IMR-90 (cell line): ENCODE measurements around the gene FTO. TPM values are rescaled to one million over a fixed set of nuclear protein-coding genes. Genes with fewer than 3 reads are reported as not detected.

ENCODE experiments used
- ATAC-seq: fragments of 200-7000 bp; cut with Tn5 transposase; 2 replicates; pipeline ENCODE4 v1.9.1; 2020; ENCODE audit warnings: low read depth, mild to moderate bottlenecking, moderate library complexity
- BruUV-seq: library from RNA; stranded (reverse); fragments of 400-500 nt; replicated peaks from 2 replicates; lab custom pipeline; 2021; lab: Mats Ljungman, UMichigan
- CTCF ChIA-PET: fragments of 300-600 bp; formaldehyde crosslinking; extraction: SDS; loops from one replicate; lab custom pipeline; 2021; ENCODE audit warnings: antibody characterized with exemption; lab: Yijun Ruan, JAX
- POLR2A ChIA-PET: fragments of 300-600 bp; sonication (Branson Sonifier 250); formaldehyde crosslinking; loops from one replicate; lab custom pipeline; 2022; ENCODE audit warnings: antibody characterized with exemption; ENCODE audit not compliant: unreplicated experiment; lab: Charles Lee
- DNase-seq: peaks from one replicate; pipeline ENCODE4 v3.0.0; 2013
- H2AFZ ChIP-seq: replicated peaks from 2 replicates; pipeline ENCODE3; 2013; ENCODE audit warnings: low read length, mild to moderate bottlenecking; ENCODE audit not compliant: poor library complexity
- H2AK5ac ChIP-seq: 2 replicates; pipeline ENCODE4 v1.6.1; 2013; ENCODE audit warnings: low read depth, low read length, inconsistent platforms
- H2AK9ac ChIP-seq: replicated peaks from 2 replicates; pipeline ENCODE3; 2013; ENCODE audit warnings: mild to moderate bottlenecking, low read depth, low read length, moderate library complexity; ENCODE audit not compliant: poor library complexity
- H2BK120ac ChIP-seq: 2 replicates; pipeline ENCODE4 v1.6.1; 2013; ENCODE audit warnings: low read depth, low read length, inconsistent platforms
- H2BK15ac ChIP-seq: 3 replicates; pipeline ENCODE4 v1.6.1; 2013; ENCODE audit warnings: low read depth, low read length, inconsistent platforms
- H2BK20ac ChIP-seq: 2 replicates; pipeline ENCODE4 v1.6.1; 2013; ENCODE audit warnings: low read depth, mild to moderate bottlenecking, inconsistent platforms, low read length, moderate library complexity
- H2BK5ac ChIP-seq: 2 replicates; pipeline ENCODE4 v1.6.1; 2013; ENCODE audit warnings: mild to moderate bottlenecking, low read depth, low read length, inconsistent platforms; ENCODE audit not compliant: poor library complexity, severe bottlenecking
- H3K14ac ChIP-seq: replicated peaks from 2 replicates; pipeline ENCODE4 v1.6.1; 2013; ENCODE audit warnings: low read depth, low read length, inconsistent platforms
- H3K18ac ChIP-seq: 2 replicates; pipeline ENCODE4 v1.6.1; 2013; ENCODE audit warnings: low read depth, low read length, control low read depth
- H3K23ac ChIP-seq: 2 replicates; pipeline ENCODE4 v1.6.1; 2013; ENCODE audit warnings: low read depth, low read length, inconsistent platforms
- H3K27ac ChIP-seq: 2 replicates; pipeline ENCODE4 v1.5.1; 2013; ENCODE audit warnings: mild to moderate bottlenecking, control low read depth, low read length; ENCODE audit not compliant: insufficient read depth
- H3K27me3 ChIP-seq: 2 replicates; pipeline ENCODE4 v1.6.1; 2013; ENCODE audit warnings: low read length; ENCODE audit not compliant: control insufficient read depth, insufficient read depth
- H3K36me3 ChIP-seq: 2 replicates; pipeline ENCODE4 v1.6.1; 2013; ENCODE audit warnings: low read length, mixed read lengths; ENCODE audit not compliant: control insufficient read depth, insufficient read depth
- H3K4ac ChIP-seq: 2 replicates; pipeline ENCODE4 v1.6.1; 2013; ENCODE audit warnings: low read depth, low read length, inconsistent platforms
- H3K4me1 ChIP-seq: 2 replicates; pipeline ENCODE4 v1.6.1; 2013; ENCODE audit warnings: low read length, mixed read lengths; ENCODE audit not compliant: control insufficient read depth, insufficient read depth
- H3K4me2 ChIP-seq: 2 replicates; pipeline ENCODE4 v1.6.1; 2013; ENCODE audit warnings: low read depth, mild to moderate bottlenecking, control low read depth, low read length, moderate library complexity
- H3K4me3 ChIP-seq: 2 replicates; pipeline ENCODE4 v1.5.1; 2013; ENCODE audit warnings: low read depth, mild to moderate bottlenecking, control low read depth, low read length, moderate library complexity; ENCODE audit not compliant: insufficient read depth
- H3K56ac ChIP-seq: 2 replicates; pipeline ENCODE4 v1.6.1; 2013; ENCODE audit warnings: low read length, inconsistent platforms; ENCODE audit not compliant: insufficient read depth; ENCODE audit errors: extremely low read depth
- H3K79me1 ChIP-seq, 2 experiments: 2 replicates each; pipeline ENCODE4 v1.6.1; 2013; ENCODE audit warnings: low read length in 2 of 2, inconsistent platforms in 1 of 2, low read depth in 1 of 2
- H3K9ac ChIP-seq: 2 replicates; pipeline ENCODE4 v1.6.1; 2013; ENCODE audit warnings: low read depth, low read length, control low read depth
- H3K9me1 ChIP-seq: 2 replicates; pipeline ENCODE4 v1.6.1; 2013; ENCODE audit warnings: low read length, inconsistent platforms; ENCODE audit not compliant: insufficient read depth
- H3K9me3 ChIP-seq: 2 replicates; pipeline ENCODE4 v1.6.1; 2013; ENCODE audit warnings: low read length; ENCODE audit not compliant: control insufficient read depth, insufficient read depth
- H4K20me1 ChIP-seq: 2 replicates; pipeline ENCODE4 v1.6.1; 2013; ENCODE audit warnings: low read length, inconsistent platforms; ENCODE audit not compliant: insufficient read depth
- H4K5ac ChIP-seq: 2 replicates; pipeline ENCODE4 v1.6.1; 2013; ENCODE audit warnings: mild to moderate bottlenecking, low read depth, low read length, control low read depth
- H4K8ac ChIP-seq, 2 experiments: 2 replicates each; pipeline ENCODE4 v1.6.1; 2013; ENCODE audit warnings: low read depth in 2 of 2, low read length in 2 of 2, control low read depth in 1 of 2, inconsistent platforms in 1 of 2
- H4K91ac ChIP-seq: 2 replicates; pipeline ENCODE4 v1.6.1; 2013; ENCODE audit warnings: low read depth, low read length, inconsistent platforms; ENCODE audit not compliant: insufficient read depth
- BHLHE40 ChIP-seq: fragments of 150-350 bp; IDR thresholded peaks from 2 replicates; pipeline ENCODE4 v1.6.1; 2016; ENCODE audit warnings: mild to moderate bottlenecking, low read depth, low read length
- CEBPB ChIP-seq: IDR thresholded peaks from 2 replicates; pipeline ENCODE4 v1.6.1; 2012; ENCODE audit warnings: low read depth, low read length, improper control_type of control experiment
- CHD1 ChIP-seq: IDR thresholded peaks from 2 replicates; pipeline ENCODE4 v1.6.1; 2012; ENCODE audit warnings: low read depth, low read length, improper control_type of control experiment
- FOS ChIP-seq: fragments of 150-350 bp; IDR thresholded peaks from 2 replicates; pipeline ENCODE4 v1.6.1; 2016; ENCODE audit warnings: low read depth, low read length
- MAFK ChIP-seq: IDR thresholded peaks from 2 replicates; pipeline ENCODE4 v1.6.1; 2012; ENCODE audit warnings: low read depth, low read length, improper control_type of control experiment
- MAZ ChIP-seq: IDR thresholded peaks from 2 replicates; pipeline ENCODE4 v1.6.1; 2012; ENCODE audit warnings: low read depth, mild to moderate bottlenecking, low read length, improper control_type of control experiment, moderate library complexity, borderline replicate concordance
- NFE2L2 ChIP-seq: fragments of 150-350 bp; IDR thresholded peaks from 2 replicates; pipeline ENCODE4 v1.6.1; 2016; ENCODE audit warnings: low read depth, mild to moderate bottlenecking, low read length
- POLR2A ChIP-seq: IDR thresholded peaks from 2 replicates; pipeline ENCODE4 v1.6.1; 2012; ENCODE audit warnings: mild to moderate bottlenecking, low read depth, low read length
- RAD21 ChIP-seq: IDR thresholded peaks from 2 replicates; pipeline ENCODE4 v1.6.1; 2012; ENCODE audit warnings: low read length, improper control_type of control experiment
- RCOR1 ChIP-seq: IDR thresholded peaks from 2 replicates; pipeline ENCODE4 v1.6.1; 2012; ENCODE audit warnings: mild to moderate bottlenecking, low read length, improper control_type of control experiment; ENCODE audit not compliant: insufficient replicate concordance
- SMC3 ChIP-seq: fragments of 150-350 bp; IDR thresholded peaks from 2 replicates; pipeline ENCODE4 v1.6.1; 2016; ENCODE audit warnings: low read depth, mild to moderate bottlenecking, antibody characterized with exemption, low read length, moderate library complexity
- WGBS, 2 experiments: methylation state at CpG; one replicate each; pipeline versions ENCODE4 v1.1.5 to v1.1.7; 2013; ENCODE audit warnings: missing lambda C conversion rate in 2 of 2; ENCODE audit not compliant: insufficient read length in 1 of 2; ENCODE audit errors: extremely low coverage in 2 of 2; 5-methylcytosine and 5-hydroxymethylcytosine counted together
- dilution Hi-C: fragments of 300-500 bp; cut with HindIII; formaldehyde crosslinking; loops from one replicate; pipeline ENCODE4 v1.14.3; 2018; ENCODE audit warnings: low sequenced_read_pairs; ENCODE audit not compliant: unreplicated experiment
- in situ Hi-C: fragments of 300-500 bp; cut with MboI; formaldehyde crosslinking; loops from 3 replicates; pipeline ENCODE4 v1.14.3; 2019; ENCODE audit warnings: low sequenced_read_pairs, inconsistent platforms, mixed read lengths
- intact Hi-C: fragments of 100-400 bp; cut with micrococcal nuclease; formaldehyde crosslinking; loops from 2 replicates; pipeline ENCODE4 v1.10.0; 2022
- polyA plus RNA-seq, 3 experiments: library from polyadenylated mRNA; depleted of rRNA; stranded (reverse); fragments of >200 nt; gene quantifications; 2 replicates each; pipeline ENCODE4 v1.2.3, GENCODE V29; 2012; ENCODE audit warnings: low replicate concordance in 1 of 3
- total RNA-seq: library from RNA; depleted of rRNA; stranded (reverse); fragments of >200 nt; gene quantifications from 2 replicates; pipeline ENCODE4 v1.2.3, GENCODE V29; 2012
- TF ChIP-seq, protein P1 (sequence below): conservative IDR thresholded peaks from 2 replicates; pipeline ENCODE4 v1.5.1; 2012; ENCODE audit warnings: mild to moderate bottlenecking, low read depth, low read length, improper control_type of control experiment
- TF ChIP-seq, protein P2 (sequence below): fragments of 150-350 bp; IDR thresholded peaks from 2 replicates; pipeline ENCODE4 v1.6.1; 2016; ENCODE audit warnings: low read depth, mild to moderate bottlenecking, low read length, moderate library complexity, borderline replicate concordance
- TF ChIP-seq, protein P3 (sequence below): fragments of 150-350 bp; IDR thresholded peaks from 2 replicates; pipeline ENCODE4 v1.6.1; 2017; ENCODE audit warnings: mild to moderate bottlenecking, antibody characterized with exemption, low read length, low read depth

Gene FTO
- total and polyA plus RNA-seq, 2 of the 4 experiments (the other 2 are of a cell fraction): 70.3 to 132 TPM

DNA sequence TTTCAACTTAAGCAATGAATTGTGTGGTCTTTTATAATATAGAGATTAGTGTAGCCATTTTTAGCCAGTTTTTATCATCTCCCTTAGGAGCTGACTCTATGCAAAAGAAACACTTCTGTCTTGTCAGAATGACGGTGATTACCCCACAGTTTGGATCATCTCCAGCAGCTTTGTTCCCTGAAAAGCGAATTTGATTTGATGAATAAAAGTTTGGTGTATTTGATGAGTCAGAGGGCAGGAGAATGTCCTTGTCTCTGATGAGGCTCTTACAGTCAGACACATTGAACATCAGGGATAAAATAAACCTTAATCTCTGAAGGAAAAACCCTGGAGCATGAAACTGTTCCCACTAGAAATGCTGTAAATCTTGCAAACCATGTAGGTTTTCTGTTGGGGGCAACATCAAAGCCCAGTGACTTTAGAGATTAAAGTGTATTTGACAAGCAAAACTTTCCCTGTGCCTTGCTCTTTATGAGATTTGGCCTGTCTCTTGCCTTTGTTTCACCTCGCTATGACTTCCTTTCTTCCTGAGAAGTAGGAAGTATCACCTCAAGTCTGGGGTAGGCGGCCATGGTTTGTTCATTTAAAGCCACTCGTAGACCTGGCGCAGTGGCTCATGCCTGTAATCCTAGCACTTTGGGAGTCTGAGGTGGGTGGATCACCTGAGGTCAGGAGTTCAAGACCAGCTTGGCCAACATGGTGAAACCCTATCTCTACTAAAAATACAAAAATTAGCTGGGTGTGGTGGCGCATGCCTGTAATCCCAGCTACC is 209.3 kb downstream of the FTO start:
- H4K5ac ChIP-seq: no peak overlapping the region
- no peak overlapping the region for H3K4ac ChIP-seq
- no peak overlapping the region for H2BK15ac ChIP-seq
- H2AFZ ChIP-seq: no peak overlapping the region
- no peak overlapping the region for H3K56ac ChIP-seq
- H2AK5ac ChIP-seq: 0 out of 2 replicates have a peak overlapping the region, but pooled peaks have one; percentile 10
- H4K20me1 ChIP-seq: peaks cover 3% of the 10 kb centered on the region; the same call in 1 of the 2 replicates
- no peak overlapping the region for H4K8ac ChIP-seq
- POLR2A ChIA-PET: no interaction called here
- TF ChIP-seq FOS (peak; percentile 47; the same call in 1 of the 2 replicates), MAFK (no peak), RAD21 (no peak), NFE2L2 (peak; percentile 49), RCOR1 (no peak), POLR2A (no peak), MAZ (no peak), CHD1 (no peak), SMC3 (no peak), CEBPB (peak; percentile 85), BHLHE40 (no peak)
- TF ChIP-seq, protein P1, sequence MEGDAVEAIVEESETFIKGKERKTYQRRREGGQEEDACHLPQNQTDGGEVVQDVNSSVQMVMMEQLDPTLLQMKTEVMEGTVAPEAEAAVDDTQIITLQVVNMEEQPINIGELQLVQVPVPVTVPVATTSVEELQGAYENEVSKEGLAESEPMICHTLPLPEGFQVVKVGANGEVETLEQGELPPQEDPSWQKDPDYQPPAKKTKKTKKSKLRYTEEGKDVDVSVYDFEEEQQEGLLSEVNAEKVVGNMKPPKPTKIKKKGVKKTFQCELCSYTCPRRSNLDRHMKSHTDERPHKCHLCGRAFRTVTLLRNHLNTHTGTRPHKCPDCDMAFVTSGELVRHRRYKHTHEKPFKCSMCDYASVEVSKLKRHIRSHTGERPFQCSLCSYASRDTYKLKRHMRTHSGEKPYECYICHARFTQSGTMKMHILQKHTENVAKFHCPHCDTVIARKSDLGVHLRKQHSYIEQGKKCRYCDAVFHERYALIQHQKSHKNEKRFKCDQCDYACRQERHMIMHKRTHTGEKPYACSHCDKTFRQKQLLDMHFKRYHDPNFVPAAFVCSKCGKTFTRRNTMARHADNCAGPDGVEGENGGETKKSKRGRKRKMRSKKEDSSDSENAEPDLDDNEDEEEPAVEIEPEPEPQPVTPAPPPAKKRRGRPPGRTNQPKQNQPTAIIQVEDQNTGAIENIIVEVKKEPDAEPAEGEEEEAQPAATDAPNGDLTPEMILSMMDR: no peak
- TF ChIP-seq, protein P2, sequence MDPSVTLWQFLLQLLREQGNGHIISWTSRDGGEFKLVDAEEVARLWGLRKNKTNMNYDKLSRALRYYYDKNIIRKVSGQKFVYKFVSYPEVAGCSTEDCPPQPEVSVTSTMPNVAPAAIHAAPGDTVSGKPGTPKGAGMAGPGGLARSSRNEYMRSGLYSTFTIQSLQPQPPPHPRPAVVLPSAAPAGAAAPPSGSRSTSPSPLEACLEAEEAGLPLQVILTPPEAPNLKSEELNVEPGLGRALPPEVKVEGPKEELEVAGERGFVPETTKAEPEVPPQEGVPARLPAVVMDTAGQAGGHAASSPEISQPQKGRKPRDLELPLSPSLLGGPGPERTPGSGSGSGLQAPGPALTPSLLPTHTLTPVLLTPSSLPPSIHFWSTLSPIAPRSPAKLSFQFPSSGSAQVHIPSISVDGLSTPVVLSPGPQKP: no peak
- TF ChIP-seq, protein P3, sequence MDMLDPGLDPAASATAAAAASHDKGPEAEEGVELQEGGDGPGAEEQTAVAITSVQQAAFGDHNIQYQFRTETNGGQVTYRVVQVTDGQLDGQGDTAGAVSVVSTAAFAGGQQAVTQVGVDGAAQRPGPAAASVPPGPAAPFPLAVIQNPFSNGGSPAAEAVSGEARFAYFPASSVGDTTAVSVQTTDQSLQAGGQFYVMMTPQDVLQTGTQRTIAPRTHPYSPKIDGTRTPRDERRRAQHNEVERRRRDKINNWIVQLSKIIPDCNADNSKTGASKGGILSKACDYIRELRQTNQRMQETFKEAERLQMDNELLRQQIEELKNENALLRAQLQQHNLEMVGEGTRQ: no peak
- no peak overlapping the region for H3K9ac ChIP-seq
- CTCF ChIA-PET: interaction anchor here (0.6 to 1.2 kb wide), 4 partner anchors 22 to 622 kb away, joined by 3 to 5 read pairs (median 4); no protein-coding TSS in a partner anchor
- H3K4me2 ChIP-seq: no peak overlapping the region
- 0 out of 2 replicates have a peak overlapping the region, but pooled peaks have one; percentile 34 for H3K14ac ChIP-seq
- H4K91ac ChIP-seq: peak overlapping the region; percentile 19; the same call in 1 of the 2 replicates
- DNase-seq (peak; percentile 94), ATAC-seq (peak; percentile 56)
- no peak overlapping the region for H2BK5ac ChIP-seq
- in situ Hi-C loops (no loop called here), intact Hi-C loops (no loop called here), dilution Hi-C loops (no loop called here)
- peaks cover 17 to 26% of the 10 kb centered on the region in 2 experiments; a peak in 3 of 4 replicates for H3K79me1 ChIP-seq
- no peaks in the 10 kb centered on the region for H3K27me3 ChIP-seq
- H3K9me3 ChIP-seq: no peaks in the 10 kb centered on the region
- H2BK120ac ChIP-seq: no peak overlapping the region
- H3K4me3 ChIP-seq: no peak overlapping the region
- no peak overlapping the region for H2BK20ac ChIP-seq
- H3K9me1 ChIP-seq: peaks cover 16% of the 10 kb centered on the region
- H3K4me1 ChIP-seq: peaks cover 15% of the 10 kb centered on the region
- no TSS peak for BruUV-seq
- H3K18ac ChIP-seq: no peak overlapping the region
- no peak overlapping the region for H3K23ac ChIP-seq
- no peak overlapping the region for H2AK9ac ChIP-seq
- no peak overlapping the region for H3K27ac ChIP-seq
- WGBS, 2 experiments: no CpG with 5 or more reads among the region's 7 CpGs
- no peaks in the 10 kb centered on the region for H3K36me3 ChIP-seq
